HUES64 (cell line): ENCODE measurements around the gene WBP1L.
A peak's percentile ranks its signal among the peaks of the same experiment; 100 is the strongest.
"Not testable (repeated sequence)": the region's sequence is repeated elsewhere in the genome, so short reads cannot be mapped to it uniquely, and the experiment has no call there.

Experiments
- H3K27ac ChIP-seq: 2 replicates; pipeline ENCODE4 v1.7.0; 2013; ENCODE audit warnings: low read depth, low read length, inconsistent platforms
- H3K27me3 ChIP-seq: 2 replicates; pipeline ENCODE4 v1.6.1; 2013; ENCODE audit warnings: mild to moderate bottlenecking, low read length; ENCODE audit not compliant: insufficient read depth
- H3K36me3 ChIP-seq: 2 replicates; pipeline ENCODE4 v1.6.1; 2013; ENCODE audit warnings: mild to moderate bottlenecking, low read length; ENCODE audit not compliant: insufficient read depth
- H3K4me1 ChIP-seq: 2 replicates; pipeline ENCODE4 v1.6.1; 2013; ENCODE audit warnings: mild to moderate bottlenecking, low read length, moderate library complexity; ENCODE audit not compliant: insufficient read depth
- H3K4me3 ChIP-seq: 2 replicates; pipeline ENCODE4 v1.5.1; 2013; ENCODE audit warnings: mild to moderate bottlenecking, low read length, moderate library complexity
- H3K9ac ChIP-seq: 2 replicates; pipeline ENCODE4 v1.6.1; 2013; ENCODE audit warnings: mild to moderate bottlenecking, low read depth, low read length
- H3K9me3 ChIP-seq: 2 replicates; pipeline ENCODE4 v1.6.1; 2013; ENCODE audit warnings: low read depth, low read length; ENCODE audit not compliant: insufficient read depth
- WGBS: fragments of 150-250, 120-280 bp; methylation state at CpG from one replicate; pipeline ENCODE4 v1.1.7; 2013; ENCODE audit warnings: missing lambda C conversion rate; 5-methylcytosine and 5-hydroxymethylcytosine counted together

Gene WBP1L

GRCh38 chr10:102814873-102815661 lies 71.3 kb downstream of the WBP1L start:
- Histone ChIP-seq H3K27ac (peak overlapping the region; percentile 24; the same call in 1 of the 2 replicates), H3K4me1 (peaks cover 14% of the 10 kb centered on the region), H3K9me3 (no peaks in the 10 kb centered on the region), H3K9ac (no peak overlapping the region), H3K36me3 (peaks cover 29% of the 10 kb centered on the region), H3K27me3 (no peaks in the 10 kb centered on the region), H3K4me3 (no peak overlapping the region)
- WGBS = 93% methylated on average over 23 of the region's 23 CpGs

GRCh38 chr10:102815790-102816549 lies 72.2 kb downstream of the WBP1L start:
- Histone ChIP-seq H3K9ac (no peak overlapping the region), H3K27me3 (no peaks in the 10 kb centered on the region), H3K4me1 (peaks cover 14% of the 10 kb centered on the region), H3K4me3 (no peak overlapping the region), H3K9me3 (no peaks in the 10 kb centered on the region), H3K27ac (peak overlapping the region; percentile 24; the same call in 1 of the 2 replicates), H3K36me3 (peaks cover 29% of the 10 kb centered on the region)
- 65% methylated on average over 12 of the region's 12 CpGs for WGBS

GRCh38 chr10:102817175-102817574 lies 73.4 kb downstream of the WBP1L start:
- Histone ChIP-seq H3K4me3 (no peak overlapping the region), H3K4me1 (peaks cover 14% of the 10 kb centered on the region), H3K36me3 (peaks cover 17% of the 10 kb centered on the region), H3K27me3 (no peaks in the 10 kb centered on the region), H3K9me3 (no peaks in the 10 kb centered on the region), H3K9ac (no peak overlapping the region), H3K27ac (no peak overlapping the region)
- 95% methylated on average over 3 of the region's 4 CpGs for WGBS

- Histone ChIP-seq H3K36me3 (peaks cover 2% of the 10 kb centered on the region; the same call in 1 of the 2 replicates), H3K27ac (no peak overlapping the region), H3K9me3 (peaks cover 2% of the 10 kb centered on the region; the same call in 1 of the 2 replicates), H3K4me3 (no peak overlapping the region), H3K4me1 (peaks cover 14% of the 10 kb centered on the region), H3K9ac (no peak overlapping the region), H3K27me3 (no peaks in the 10 kb centered on the region)
- 89% methylated on average over 6 of the region's 6 CpGs for WGBS
Measured at GRCh38 chr10:102819054-102819453, 75.3 kb downstream of the WBP1L start.

- WGBS = 95% methylated on average over 5 of the region's 5 CpGs
- not testable (repeated sequence) for H3K9me3 ChIP-seq, H3K36me3 ChIP-seq, H3K27ac ChIP-seq, H3K4me1 ChIP-seq, H3K4me3 ChIP-seq, H3K9ac ChIP-seq, H3K27me3 ChIP-seq
Measured at GRCh38 chr10:102820008-102820407, 76.3 kb downstream of the WBP1L start.

- WGBS = 96% methylated on average over 12 of the region's 12 CpGs
- Histone ChIP-seq H3K27ac (no peak overlapping the region), H3K9ac (no peak overlapping the region), H3K4me1 (no peaks in the 10 kb centered on the region), H3K27me3 (no peaks in the 10 kb centered on the region), H3K36me3 (no peaks in the 10 kb centered on the region), H3K4me3 (no peak overlapping the region), H3K9me3 (peaks cover 14% of the 10 kb centered on the region)
Measured at GRCh38 chr10:102822222-102822621, 78.5 kb downstream of the WBP1L start.

GRCh38 chr10:102824664-102825063 lies 80.9 kb downstream of the WBP1L start:
- H3K9ac ChIP-seq = no peak overlapping the region
- H3K27ac ChIP-seq = no peak overlapping the region
- H3K36me3 ChIP-seq = no peaks in the 10 kb centered on the region
- H3K27me3 ChIP-seq = no peaks in the 10 kb centered on the region
- H3K4me1 ChIP-seq = no peaks in the 10 kb centered on the region
- peaks cover 14% of the 10 kb centered on the region for H3K9me3 ChIP-seq
- no peak overlapping the region for H3K4me3 ChIP-seq
- 92% methylated on average over 4 of the region's 4 CpGs for WGBS

GRCh38 chr10:102826148-102826796 lies 82.5 kb downstream of the WBP1L start:
- Histone ChIP-seq H3K27ac (no peak overlapping the region), H3K4me3 (no peak overlapping the region), H3K36me3 (no peaks in the 10 kb centered on the region), H3K27me3 (no peaks in the 10 kb centered on the region), H3K9ac (no peak overlapping the region), H3K4me1 (no peaks in the 10 kb centered on the region), H3K9me3 (peaks cover 14% of the 10 kb centered on the region)
- WGBS = 95% methylated on average over 9 of the region's 9 CpGs

- Histone ChIP-seq H3K4me1 (no peaks in the 10 kb centered on the region), H3K36me3 (no peaks in the 10 kb centered on the region), H3K4me3 (no peak overlapping the region), H3K9me3 (peaks cover 14% of the 10 kb centered on the region), H3K27ac (no peak overlapping the region), H3K9ac (no peak overlapping the region), H3K27me3 (no peaks in the 10 kb centered on the region)
- 73% methylated on average over 5 of the region's 5 CpGs for WGBS
Measured at GRCh38 chr10:102827597-102827975, 83.8 kb downstream of the WBP1L start.

- Histone ChIP-seq H3K27ac (no peak overlapping the region), H3K4me1 (no peaks in the 10 kb centered on the region), H3K9ac (no peak overlapping the region), H3K27me3 (no peaks in the 10 kb centered on the region), H3K36me3 (no peaks in the 10 kb centered on the region), H3K4me3 (no peak overlapping the region), H3K9me3 (no peaks in the 10 kb centered on the region)
- WGBS = 89% methylated on average over 15 of the region's 16 CpGs
Measured at GRCh38 chr10:102831322-102832071, 87.7 kb downstream of the WBP1L start.
